Peyer's patch (tissue), 4 donors: ENCODE data around the gene BCR. TPM values are rescaled to one million over a fixed set of nuclear protein-coding genes. Genes with fewer than 3 reads are reported as not detected.

Experiments
- DNase-seq, 3 donors: peaks; one replicate each; pipeline ENCODE4 v3.0.0-alpha.2; 2017 to 2019
- H3K27ac ChIP-seq, 4 donors: fragments of 200-600 bp; sonication (generic); one replicate each; pipeline ENCODE4 v1.5.1; 2016 to 2019
- H3K27me3 ChIP-seq, 2 donors: fragments of 200-600 bp; sonication (generic); one replicate each; pipeline ENCODE4 v1.5.1; 2019
- H3K36me3 ChIP-seq, 3 donors: fragments of 200-600 bp; sonication (generic); one replicate each; pipeline ENCODE4 v1.5.1; 2016 to 2019
- H3K4me1 ChIP-seq, 4 donors: fragments of 200-600 bp; sonication (generic); one replicate each; pipeline ENCODE4 v1.5.1; 2016 to 2019
- H3K4me3 ChIP-seq, 4 donors: fragments of 200-600 bp; sonication (generic); 1 replicate in 3 of 4; 2 replicates in 1 of 4; pipeline ENCODE4 v1.5.1; 2016 to 2019; ENCODE audit warnings: mild to moderate bottlenecking in 1 of 4
- H3K9me3 ChIP-seq, 4 donors: fragments of 200-600 bp; sonication (generic); one replicate each; pipeline ENCODE4 v1.5.1; 2016 to 2019; ENCODE audit warnings: mild to moderate bottlenecking in 1 of 4
- CTCF ChIP-seq, 6 experiments: fragments of 450-650 bp in 4 of 6; fragments of 200-600 bp in 2 of 6; sonication (generic) in 1 of 6; IDR thresholded peaks; one replicate each; pipeline ENCODE4 v1.5.1; 2017 to 2019; ENCODE audit warnings: antibody characterized with exemption in 6 of 6, mild to moderate bottlenecking in 3 of 6, moderate library complexity in 1 of 6
- POLR2A ChIP-seq, 2 donors: fragments of 450-650 bp; IDR thresholded peaks; one replicate each; pipeline ENCODE4 v1.5.1; 2017; ENCODE audit warnings: antibody characterized with exemption in 2 of 2, mild to moderate bottlenecking in 2 of 2, moderate library complexity in 2 of 2
- total RNA-seq, 4 donors: library from RNA; depleted of rRNA; stranded (reverse); fragments of >200 nt; gene quantifications; one replicate each; pipeline ENCODE4 v1.1.0, GENCODE V29; 2016

Gene BCR
- total RNA-seq, 4 donors from 2014 or later: 55.8 to 86.9 (median 66.1) TPM

- Histone ChIP-seq H3K4me1 (peaks cover 0 to 16% (median 0%) of the 10 kb centered on the region in 4 donors), H3K27ac (no peak overlapping the region), H3K36me3 (no peaks in the 10 kb centered on the region), H3K27me3 (no peaks in the 10 kb centered on the region), H3K9me3 (no peaks in the 10 kb centered on the region), H3K4me3 (no peak overlapping the region)
- DNase-seq: no peak
- no peak for TF ChIP-seq CTCF (IDR thresholded peaks at IDR 0.05)
- TF ChIP-seq POLR2A (IDR thresholded peaks at IDR 0.05): no peak
Observed at GRCh38 chr22:23239429-23239828, 59.1 kb downstream of the BCR start.

GRCh38 chr22:23240639-23241389, 60.5 kb downstream of the BCR start:
- H3K4me3 ChIP-seq: no peak overlapping the region
- H3K27ac ChIP-seq: no peak overlapping the region
- no peaks in the 10 kb centered on the region for H3K27me3 ChIP-seq
- peak in 2 of 6 experiments; percentile 11 to 24 for TF ChIP-seq CTCF (IDR thresholded peaks at IDR 0.05)
- no peak for TF ChIP-seq POLR2A (IDR thresholded peaks at IDR 0.05)
- peaks cover 0 to 25% (median 0%) of the 10 kb centered on the region in 4 donors for H3K4me1 ChIP-seq
- no peaks in the 10 kb centered on the region for H3K9me3 ChIP-seq
- no peak for DNase-seq
- no peaks in the 10 kb centered on the region for H3K36me3 ChIP-seq

DNA sequence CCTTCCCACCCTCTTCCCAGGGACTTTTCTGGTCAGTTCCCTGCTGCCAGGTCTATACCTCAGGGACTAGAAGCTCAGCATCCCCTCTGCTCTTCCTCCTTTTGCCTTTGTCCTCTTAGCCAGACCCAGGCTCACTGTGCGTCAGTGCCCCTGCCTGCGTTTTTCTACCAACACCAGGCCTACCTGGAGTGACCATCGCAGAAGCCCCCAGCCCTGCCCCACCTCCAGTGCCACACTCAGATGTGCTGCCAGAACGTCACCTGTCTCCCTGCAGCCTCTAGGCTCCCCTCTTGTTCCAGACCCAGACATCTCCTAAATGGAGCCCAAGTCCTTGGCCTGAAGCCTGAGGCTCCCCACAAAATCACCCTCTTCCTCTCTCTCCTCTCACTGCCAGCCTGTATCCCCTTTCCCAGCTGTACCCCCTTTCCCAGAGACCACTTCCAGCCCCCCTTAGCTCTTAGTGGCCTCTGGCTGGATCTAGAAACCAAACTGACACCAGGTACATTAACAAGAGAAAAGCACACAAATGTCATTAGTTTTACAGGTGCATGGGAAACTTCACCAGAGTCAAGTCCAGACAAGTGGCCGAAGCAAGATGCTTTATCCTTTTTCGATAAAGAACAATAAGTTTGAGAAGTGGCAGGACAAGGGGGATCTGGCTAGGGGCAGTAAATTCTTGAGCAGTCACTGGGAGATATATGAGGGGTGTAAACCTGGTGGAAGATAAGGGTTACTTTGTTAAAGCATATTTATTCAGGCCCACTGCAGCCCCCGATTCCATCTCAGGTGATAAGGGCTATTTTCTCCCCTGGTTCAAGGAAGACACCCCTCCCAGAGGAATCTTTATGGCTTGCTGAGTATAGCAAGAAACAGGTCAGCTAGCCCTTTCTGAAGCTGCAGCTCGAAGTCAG, 61.5 kb downstream of the BCR start:
- no peak for DNase-seq
- Histone ChIP-seq H3K9me3 (no peaks in the 10 kb centered on the region), H3K27ac (no peak overlapping the region), H3K4me1 (peaks cover 0 to 17% (median 0%) of the 10 kb centered on the region in 4 donors), H3K36me3 (no peaks in the 10 kb centered on the region), H3K27me3 (no peaks in the 10 kb centered on the region), H3K4me3 (no peak overlapping the region)
- no peak for TF ChIP-seq POLR2A (IDR thresholded peaks at IDR 0.05)
- TF ChIP-seq CTCF (IDR thresholded peaks at IDR 0.05): no peak

DNA sequence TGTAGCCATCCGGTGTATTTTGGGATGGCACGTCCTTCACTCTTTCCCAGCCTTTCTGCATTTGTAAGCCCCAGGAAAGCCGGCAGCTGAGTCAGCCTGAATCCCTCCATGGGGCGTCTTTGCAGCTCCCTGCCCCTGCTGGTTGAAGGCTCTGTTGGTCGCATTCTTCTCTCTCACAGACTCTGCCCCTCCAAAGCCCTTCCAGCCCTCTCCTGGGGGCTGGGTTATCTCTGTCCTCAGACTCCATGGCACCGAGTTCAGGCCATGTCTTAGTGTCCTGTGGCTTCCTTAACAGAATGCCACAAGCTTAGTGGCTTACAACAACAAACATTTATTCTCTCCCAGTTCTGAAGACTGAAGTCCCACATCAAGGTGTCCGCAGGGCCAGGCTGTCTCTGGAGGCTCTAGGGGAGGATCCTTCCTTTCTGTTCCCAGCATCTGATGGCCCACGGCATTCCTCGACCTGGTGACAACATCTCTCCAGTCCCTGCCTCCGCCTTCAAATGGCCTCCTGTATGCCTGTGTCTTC, 62.2 kb downstream of the BCR start:
- no peaks in the 10 kb centered on the region for H3K36me3 ChIP-seq
- DNase-seq: no peak

More for the DNA sequence above, 62.2 kb downstream of the BCR start:
- H3K27me3 ChIP-seq: no peaks in the 10 kb centered on the region
- TF ChIP-seq CTCF (IDR thresholded peaks at IDR 0.05): no peak
- no peak for TF ChIP-seq POLR2A (IDR thresholded peaks at IDR 0.05)
- H3K4me1 ChIP-seq: peaks cover 0 to 15% (median 0%) of the 10 kb centered on the region in 4 donors
- H3K4me3 ChIP-seq: no peak overlapping the region
- H3K27ac ChIP-seq: no peak overlapping the region
- no peaks in the 10 kb centered on the region for H3K9me3 ChIP-seq
